ENCODE data around the gene CIT.
A peak's percentile ranks its signal among the peaks of the same experiment; 100 is the strongest.

CIT gene

DNA sequence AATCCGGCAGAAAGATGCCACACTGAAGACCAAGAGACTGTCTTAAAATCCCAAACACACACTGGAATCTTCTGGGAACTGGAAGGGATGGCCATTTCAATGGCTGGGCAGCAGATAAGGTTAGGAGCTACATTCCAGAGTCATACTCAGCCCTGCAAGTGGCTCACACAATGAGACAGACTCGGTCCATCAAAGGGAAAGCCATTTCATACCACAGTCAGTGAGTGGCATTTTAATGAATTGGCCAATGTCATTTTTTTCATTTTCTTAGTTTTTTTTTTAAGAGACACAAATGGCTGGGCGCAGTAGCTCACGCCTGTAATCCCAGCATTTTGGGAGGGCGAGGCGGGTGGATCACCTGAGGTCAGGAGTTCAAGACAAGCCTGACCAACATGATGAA, 17.9 kb downstream of the CIT start:
- DNase-seq (ENCODE audit: low spot score), result no peak

GRCh38 chr12:119857041-119857591, 20.0 kb downstream of the CIT start:
- DNase-seq (ENCODE audit: low spot score), result no peak

DNA sequence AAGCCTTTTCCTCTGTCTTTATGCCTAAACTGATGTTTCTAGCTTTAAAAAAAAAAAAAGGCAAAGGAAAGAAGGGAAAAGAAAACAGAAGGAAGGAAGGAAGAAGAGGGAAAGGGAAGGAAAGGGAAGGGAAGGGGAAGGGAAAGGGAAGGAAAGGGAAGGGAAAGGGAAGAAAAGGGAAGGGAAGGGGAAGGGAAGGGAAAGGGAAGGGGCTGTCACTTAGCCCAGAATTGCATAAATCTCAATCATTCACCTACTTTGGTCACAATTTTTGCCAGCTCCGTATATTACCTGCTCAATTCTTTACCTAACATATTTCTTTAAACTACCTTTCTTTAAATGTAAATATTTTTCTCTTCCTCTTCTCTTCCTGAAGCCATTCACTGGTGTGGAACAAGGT, 26.8 kb downstream of the CIT start:
- DNase-seq (ENCODE audit: low spot score), result no peak

DNA sequence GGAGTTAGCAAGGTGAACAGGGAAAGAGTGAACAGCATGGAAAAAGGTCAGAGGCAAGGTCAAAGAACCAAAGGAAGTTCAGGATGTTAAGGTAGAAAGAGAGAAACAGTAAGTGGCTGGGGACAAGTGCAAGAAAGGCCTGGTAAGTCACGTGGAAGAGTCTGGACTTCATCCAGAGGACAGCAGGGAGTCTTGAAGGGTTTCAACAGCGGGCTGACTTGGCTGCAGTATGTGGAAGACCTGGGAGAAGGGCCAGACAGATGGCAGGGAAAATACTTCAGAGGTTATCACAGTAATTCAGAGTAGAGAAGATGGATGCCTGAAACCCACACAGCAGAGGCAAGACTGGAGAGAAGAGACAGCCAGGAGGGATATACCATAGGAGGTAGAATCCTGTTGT, 34.0 kb downstream of the CIT start:
- peak; percentile 15 for DNase-seq (ENCODE audit: low spot score)

GRCh38 chr12:119842380-119842779, 34.7 kb downstream of the CIT start:
- DNase-seq (ENCODE audit: low spot score), result no peak

DNA sequence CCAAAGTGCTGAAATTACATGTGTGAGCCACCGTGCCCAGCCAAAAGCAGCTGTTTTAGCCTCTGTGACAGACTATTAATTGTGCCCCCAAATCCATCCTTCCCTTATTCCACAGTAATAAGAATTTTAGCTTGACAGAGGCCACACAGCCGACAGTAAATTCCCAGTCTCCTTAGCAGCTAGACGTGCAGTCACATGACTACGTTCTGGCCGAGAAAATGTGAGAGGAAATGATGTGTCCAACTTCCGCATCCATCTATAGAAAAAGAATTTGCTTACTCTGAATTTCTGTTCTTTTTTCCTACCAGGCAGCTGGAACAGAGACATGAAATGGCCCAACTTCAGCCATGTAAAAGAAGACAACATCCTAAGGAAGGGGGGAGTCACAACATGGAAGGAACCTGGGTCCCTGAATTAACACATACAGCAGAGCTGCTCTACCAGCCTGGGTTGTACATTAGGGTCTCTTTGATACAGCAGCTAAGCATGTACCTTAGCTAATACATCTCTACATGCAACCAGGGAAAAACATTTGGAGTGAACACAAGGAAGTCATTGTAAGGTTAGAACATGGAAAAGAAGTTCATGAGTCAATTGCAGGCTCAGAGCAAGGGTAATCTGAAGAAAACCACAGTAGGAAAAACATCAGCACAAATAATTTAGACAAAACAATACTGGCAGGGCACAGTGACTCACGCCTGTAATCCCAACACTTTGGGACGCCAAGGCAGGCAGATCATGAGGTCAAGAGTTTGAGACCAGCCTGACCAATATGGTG, 35.5 kb downstream of the CIT start:
- no peak for DNase-seq (ENCODE audit: low spot score)

- DNase-seq (ENCODE audit: low spot score), result no peak
Observed at GRCh38 chr12:119840582-119840981, 36.5 kb downstream of the CIT start.

DNA sequence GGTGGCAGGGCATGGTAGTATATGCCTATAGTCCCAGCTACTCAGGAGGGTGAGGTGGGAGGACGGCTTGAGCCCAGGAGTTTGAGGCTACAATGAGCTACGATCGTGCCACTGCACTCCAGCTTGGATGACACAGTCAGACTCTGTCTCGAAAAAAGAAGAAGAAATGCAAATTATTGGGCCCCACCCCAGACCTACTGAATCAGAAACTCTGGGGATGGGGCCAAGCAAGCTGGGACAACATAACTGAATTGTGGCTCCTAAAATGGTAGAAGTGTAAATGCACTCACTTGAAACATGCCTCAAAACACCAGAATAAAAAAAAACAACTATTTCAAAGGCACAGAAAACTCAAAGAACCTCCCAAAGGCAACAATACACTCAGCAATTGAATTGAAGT, 37.0 kb downstream of the CIT start:
- no peak for DNase-seq (ENCODE audit: low spot score)

- no peak for DNase-seq (ENCODE audit: low spot score)
Observed at GRCh38 chr12:119838826-119839600, 38.1 kb downstream of the CIT start.

DNA sequence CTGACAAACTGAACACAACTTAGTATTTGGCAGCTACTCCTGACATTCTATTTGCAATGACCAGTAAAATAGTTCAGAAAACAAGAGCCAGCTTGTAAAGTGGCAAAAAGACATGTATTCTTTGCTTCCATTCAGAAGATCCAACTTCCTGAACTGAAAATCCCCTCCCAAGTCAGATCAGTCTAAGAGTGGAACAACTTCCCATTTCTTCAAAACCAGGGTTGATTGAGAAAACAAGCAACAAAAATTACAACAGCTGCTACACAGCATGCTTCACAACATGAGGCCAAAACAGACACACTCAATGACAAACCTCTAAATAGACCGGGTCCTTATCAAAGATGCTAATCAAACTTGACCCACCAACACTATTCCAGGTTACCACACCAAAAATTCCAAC, 40.3 kb downstream of the CIT start:
- DNase-seq (ENCODE audit: low spot score), result no peak

GRCh38 chr12:119835068-119835467, 42.1 kb downstream of the CIT start:
- DNase-seq (ENCODE audit: low spot score), result no peak

- DNase-seq (ENCODE audit: low spot score), result no peak
Observed at GRCh38 chr12:119829439-119829838, 47.7 kb downstream of the CIT start.

DNA sequence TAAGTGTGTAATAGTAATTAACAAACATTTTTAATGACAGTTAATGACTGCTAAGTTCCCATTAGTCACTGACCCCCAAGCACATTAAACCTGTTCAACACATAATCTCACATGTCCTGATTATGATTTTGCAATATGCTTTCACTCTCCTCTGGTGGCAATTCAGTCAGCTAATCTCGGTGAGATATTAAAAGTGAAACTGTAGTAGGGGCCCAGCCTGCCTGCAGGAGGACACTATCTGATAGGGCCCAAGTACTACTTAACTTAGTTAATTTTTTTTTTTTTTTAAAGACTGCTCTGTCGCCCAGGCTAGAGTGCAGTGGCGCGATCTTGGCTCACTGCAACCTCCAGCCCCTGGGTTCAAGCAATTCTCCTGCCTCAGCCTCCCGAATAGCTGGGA, 48.8 kb downstream of the CIT start:
- no peak for DNase-seq (ENCODE audit: low spot score)

DNA sequence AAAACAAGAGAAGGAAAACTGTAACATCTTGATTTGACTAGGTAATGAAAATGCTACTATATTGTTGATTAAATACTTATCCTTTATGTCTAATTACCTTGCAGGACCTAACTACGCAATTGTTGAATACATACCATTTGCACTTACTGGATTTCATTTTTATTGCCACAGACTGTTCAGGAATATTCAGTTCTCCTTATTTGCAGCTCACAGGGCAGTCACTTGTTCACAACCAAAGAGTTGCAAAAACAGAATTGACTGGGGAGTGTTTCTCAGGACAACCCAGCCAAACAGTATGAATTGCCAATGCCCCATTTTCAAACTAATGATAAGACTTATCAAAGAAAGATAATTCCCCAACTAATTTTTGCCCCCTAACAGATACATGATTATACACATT, 49.4 kb downstream of the CIT start:
- DNase-seq (ENCODE audit: low spot score), result no peak

- no peak for DNase-seq (ENCODE audit: low spot score)
Observed at GRCh38 chr12:119826661-119827445, 50.3 kb downstream of the CIT start.

GRCh38 chr12:119825262-119825661, 51.9 kb downstream of the CIT start:
- no peak for DNase-seq (ENCODE audit: low spot score)

DNA sequence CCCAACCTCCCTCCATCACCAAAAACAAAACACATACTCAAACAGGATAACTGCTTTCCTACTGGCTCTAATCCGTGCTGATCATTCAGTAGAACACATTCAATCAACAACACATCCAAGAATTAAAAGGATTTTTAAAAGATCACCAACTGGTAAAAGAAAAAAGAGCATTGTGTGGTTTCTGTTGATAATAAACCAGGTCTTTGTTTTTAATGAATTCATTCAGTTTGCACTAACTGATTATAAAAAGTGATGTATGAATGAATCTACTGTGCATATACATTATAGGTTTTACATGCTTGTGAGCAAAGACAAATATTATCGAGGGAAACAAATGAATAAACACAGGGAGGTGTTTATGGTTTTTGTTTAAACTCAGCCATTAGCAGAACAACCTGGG, 55.1 kb downstream of the CIT start:
- DNase-seq (ENCODE audit: low spot score), result no peak

- no peak for DNase-seq (ENCODE audit: low spot score)
Observed at GRCh38 chr12:119819322-119819721, 57.8 kb downstream of the CIT start.

GRCh38 chr12:119817546-119818343, 59.4 kb downstream of the CIT start:
- no peak for DNase-seq (ENCODE audit: low spot score)

- DNase-seq (ENCODE audit: low spot score), result no peak
Observed at GRCh38 chr12:119809023-119809422, 68.1 kb downstream of the CIT start.

DNA sequence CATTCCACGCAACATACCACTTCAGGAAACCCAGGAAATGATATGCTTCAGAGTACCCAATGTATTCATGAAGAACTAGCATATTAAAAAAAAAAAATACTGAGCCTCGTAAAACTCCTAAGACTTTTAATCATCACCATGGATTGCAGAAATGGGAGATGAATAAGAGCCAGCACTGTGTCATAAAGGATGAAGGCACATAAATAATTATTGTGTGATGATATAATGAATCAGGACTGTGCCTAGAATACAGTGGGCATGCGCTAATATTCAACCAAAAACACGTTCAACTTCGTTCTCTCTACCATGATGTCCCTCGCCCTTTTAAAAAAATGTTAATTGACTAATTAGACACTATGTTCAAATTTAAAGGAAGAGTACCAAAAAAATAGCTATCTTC, 68.7 kb downstream of the CIT start:
- no peak for DNase-seq (ENCODE audit: low spot score)

DNA sequence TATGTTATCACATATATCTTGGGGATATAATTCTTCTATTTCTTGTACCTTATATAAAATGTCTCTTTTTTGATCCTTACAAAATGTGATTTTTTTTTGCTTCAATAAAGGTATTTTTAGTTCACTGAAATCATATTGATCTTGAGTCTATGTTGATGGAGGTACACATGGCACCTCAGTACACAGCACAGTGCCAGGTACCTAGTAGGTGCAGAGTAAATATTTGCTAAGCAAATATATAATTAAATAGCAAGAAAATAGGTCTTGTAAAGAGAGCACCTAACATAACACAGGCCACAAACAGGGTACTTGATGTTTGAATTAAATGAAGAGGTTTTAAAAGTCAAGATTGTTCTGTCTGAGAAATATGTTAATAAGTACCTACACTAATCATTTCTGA, 69.7 kb downstream of the CIT start:
- DNase-seq (ENCODE audit: low spot score), result no peak

Measured in AG08396 (cell line).